ENCODE data around the gene RRAD. TPM values are rescaled to one million over a fixed set of nuclear protein-coding genes. Genes with fewer than 3 reads are reported as not detected.

RRAD gene
- total and polyA plus RNA-seq, 2 of the 4 experiments (the other 2 are of a cell fraction) = 1.3 to 2.1 TPM

DNA sequence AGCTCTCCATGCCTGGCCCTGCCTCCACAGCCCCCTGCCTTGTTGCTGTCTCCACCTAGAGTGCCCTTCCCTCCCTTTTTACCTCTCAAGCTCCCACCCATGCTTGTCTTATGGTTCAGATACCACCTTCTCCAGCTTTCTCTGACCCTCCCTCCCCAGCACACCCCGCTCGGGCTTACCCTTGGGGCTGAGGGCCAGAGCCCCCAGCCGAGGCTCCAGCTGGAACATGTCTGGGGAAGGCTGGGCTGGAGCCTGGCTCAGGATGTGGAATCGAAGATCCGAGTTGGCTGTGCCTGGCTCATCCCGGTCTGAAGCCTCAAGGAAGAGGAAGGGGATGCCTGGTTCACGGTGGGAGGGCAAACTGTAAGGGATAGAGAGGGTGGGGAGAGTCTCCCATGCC is 10.3 kb downstream of the RRAD start:
- intact Hi-C loops (cut with micrococcal nuclease) = no loop called here
- no peak overlapping the region for H4K91ac ChIP-seq (ENCODE audit: insufficient read depth, low read depth, low read length)

More for the DNA sequence above, 10.3 kb downstream of the RRAD start:
- Histone ChIP-seq H4K5ac (ENCODE audit: low read depth, low read length) (no peak overlapping the region), H2AK5ac (ENCODE audit: low read depth, low read length) (no peak overlapping the region), H3K9me3 (ENCODE audit: control insufficient read depth, insufficient read depth, low read length) (no peaks in the 10 kb centered on the region), H3K4me2 (ENCODE audit: low read depth, low read length) (no peak overlapping the region), H3K4me1 (ENCODE audit: control insufficient read depth, insufficient read depth, low read length) (no peaks in the 10 kb centered on the region), H2BK20ac (ENCODE audit: low read depth, low read length) (no peak overlapping the region), H2AFZ (replicated peaks; ENCODE audit: low read length, poor library complexity) (no peak overlapping the region), H3K9ac (ENCODE audit: low read depth, low read length) (no peak overlapping the region), H3K9me1 (ENCODE audit: insufficient read depth, low read length) (no peaks in the 10 kb centered on the region), H2BK5ac (ENCODE audit: low read depth, low read length, poor library complexity, severe bottlenecking) (no peak overlapping the region), H3K56ac (ENCODE audit: extremely low read depth, insufficient read depth, low read length) (no peak overlapping the region), H2BK15ac (ENCODE audit: low read depth, low read length) (no peak overlapping the region), H2BK120ac (ENCODE audit: low read depth, low read length) (no peak overlapping the region), H3K79me1 (ENCODE audit: low read depth in 1 of 2, low read length in 2 of 2) (no peaks in the 10 kb centered on the region), H3K14ac (replicated peaks; ENCODE audit: low read depth, low read length) (no peak overlapping the region), H3K27ac (ENCODE audit: insufficient read depth, low read length) (no peak overlapping the region), H2AK9ac (replicated peaks; ENCODE audit: low read depth, low read length, poor library complexity) (no peak overlapping the region), H3K27me3 (ENCODE audit: control insufficient read depth, insufficient read depth, low read length) (peaks cover 44% of the 10 kb centered on the region), H3K36me3 (ENCODE audit: control insufficient read depth, insufficient read depth, low read length) (no peaks in the 10 kb centered on the region), H3K4ac (ENCODE audit: low read depth, low read length) (no peak overlapping the region), H3K18ac (ENCODE audit: low read depth, low read length) (no peak overlapping the region), H4K8ac (ENCODE audit: low read depth in 2 of 2, low read length in 2 of 2) (no peak overlapping the region), H4K20me1 (ENCODE audit: insufficient read depth, low read length) (no peaks in the 10 kb centered on the region), H3K23ac (ENCODE audit: low read depth, low read length) (no peak overlapping the region), H3K4me3 (ENCODE audit: insufficient read depth, low read depth, low read length) (no peak overlapping the region)
- in situ Hi-C loops (cut with MboI; ENCODE audit: low sequenced_read_pairs) (no loop called here), dilution Hi-C loops (cut with HindIII; ENCODE audit: low sequenced_read_pairs, unreplicated experiment) (no loop called here)
- TF ChIP-seq POLR2A (IDR thresholded peaks at IDR 0.05; ENCODE audit: low read depth, low read length) = no peak
- TF ChIP-seq RCOR1 (IDR thresholded peaks at IDR 0.05; ENCODE audit: insufficient replicate concordance, low read length) = no peak
- no peak for TF ChIP-seq NFE2L2 (IDR thresholded peaks at IDR 0.05; ENCODE audit: low read depth, low read length)
- no peak for TF ChIP-seq RFX5 (IDR thresholded peaks at IDR 0.05; ENCODE audit: low read depth, low read length)
- TF ChIP-seq CTCF (conservative IDR thresholded peaks at IDR 0.05; ENCODE audit: low read depth, low read length) = no peak
- no peak for TF ChIP-seq MXI1 (IDR thresholded peaks at IDR 0.05; ENCODE audit: borderline replicate concordance, low read depth, low read length)
- no peak for TF ChIP-seq MAFK (IDR thresholded peaks at IDR 0.05; ENCODE audit: low read depth, low read length)
- TF ChIP-seq RAD21 (IDR thresholded peaks at IDR 0.05; ENCODE audit: low read length) = no peak
- no peak for TF ChIP-seq CHD1 (IDR thresholded peaks at IDR 0.05; ENCODE audit: low read depth, low read length)
- TF ChIP-seq FOS (IDR thresholded peaks at IDR 0.05; ENCODE audit: low read depth, low read length) = no peak
- TF ChIP-seq MAZ (IDR thresholded peaks at IDR 0.05; ENCODE audit: borderline replicate concordance, low read depth, low read length) = no peak
- no peak for TF ChIP-seq BHLHE40 (IDR thresholded peaks at IDR 0.05; ENCODE audit: low read depth, low read length)
- no peak for TF ChIP-seq CEBPB (IDR thresholded peaks at IDR 0.05; ENCODE audit: low read depth, low read length)
- TF ChIP-seq ELK1 (IDR thresholded peaks at IDR 0.05; ENCODE audit: borderline replicate concordance, low read depth, low read length) = no peak
- no peak for TF ChIP-seq SMC3 (IDR thresholded peaks at IDR 0.05; ENCODE audit: low read depth, low read length)
- TF ChIP-seq, protein P1, sequence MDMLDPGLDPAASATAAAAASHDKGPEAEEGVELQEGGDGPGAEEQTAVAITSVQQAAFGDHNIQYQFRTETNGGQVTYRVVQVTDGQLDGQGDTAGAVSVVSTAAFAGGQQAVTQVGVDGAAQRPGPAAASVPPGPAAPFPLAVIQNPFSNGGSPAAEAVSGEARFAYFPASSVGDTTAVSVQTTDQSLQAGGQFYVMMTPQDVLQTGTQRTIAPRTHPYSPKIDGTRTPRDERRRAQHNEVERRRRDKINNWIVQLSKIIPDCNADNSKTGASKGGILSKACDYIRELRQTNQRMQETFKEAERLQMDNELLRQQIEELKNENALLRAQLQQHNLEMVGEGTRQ (IDR thresholded peaks at IDR 0.05; ENCODE audit: low read depth, low read length) = no peak
- POLR2A ChIA-PET (ENCODE audit: unreplicated experiment) = no interaction called here
- BruUV-seq (replicated peaks) = no TSS peak
- CTCF ChIA-PET = no interaction called here
- no peak for DNase-seq
- ATAC-seq (ENCODE audit: low read depth) = no peak
- no CpG with 5 or more reads among the region's 7 CpGs for WGBS, 2 experiments (ENCODE audit: extremely low coverage in 2 of 2, insufficient read length in 1 of 2)

Measured in IMR-90 (cell line).